ENCODE data around the gene TM2D3. TPM values are rescaled to one million over a fixed set of nuclear protein-coding genes. Genes with fewer than 3 reads are reported as not detected.

Gene TM2D3
- total and polyA plus RNA-seq, 2 experiments from 2014 or later, result 26.2 to 36.6 TPM

- no peak for ATAC-seq
These were observed 28.5 kb downstream of the TM2D3 start for GRCh38 chr15:101623367-101624304.

More at GRCh38 chr15:101623367-101624304, 28.5 kb downstream of the TM2D3 start:
- no peak for DNase-seq (ENCODE audit: low spot score)
- Histone ChIP-seq H3K79me2 (replicated peaks; ENCODE audit: insufficient read depth) (no peaks in the 10 kb centered on the region), H3K4me2 (no peak overlapping the region), H3F3A (replicated peaks; ENCODE audit: low read depth) (no peaks in the 10 kb centered on the region), H3K4me3 (no peak overlapping the region), H3K36me3 (ENCODE audit: insufficient read depth) (no peaks in the 10 kb centered on the region), H3K9me2 (ENCODE audit: insufficient read depth) (no peaks in the 10 kb centered on the region), H3K4me1 (ENCODE audit: insufficient read depth) (no peaks in the 10 kb centered on the region; the same call in none of the 2 replicates), H4K20me1 (replicated peaks; ENCODE audit: insufficient read depth) (no peaks in the 10 kb centered on the region), H3K27ac (ENCODE audit: low read depth) (no peak overlapping the region), H2AFZ (no peak overlapping the region), H3K27me3 (ENCODE audit: insufficient read depth) (no peaks in the 10 kb centered on the region)
- Mint-ChIP-seq H3K4me1 (peaks cover 12% of the 10 kb centered on the region), H3K27me3 (ENCODE audit: insufficient read depth, low read depth, poor library complexity) (no peaks in the 10 kb centered on the region), H3K36me3 (ENCODE audit: low read depth) (peaks cover 22% of the 10 kb centered on the region), H3K9me3 (peaks cover 21% of the 10 kb centered on the region), H3K4me3 (no peak overlapping the region), H3K27ac (no peak overlapping the region)
- TF ChIP-seq POLR2AphosphoS5 (IDR thresholded peaks at IDR 0.05; ENCODE audit: low read depth) (no peak), JUNB (IDR thresholded peaks at IDR 0.05; ENCODE audit: unreplicated experiment) (no peak), EZH2 (IDR thresholded peaks at IDR 0.05; ENCODE audit: low read depth, unreplicated experiment) (no peak), REST (IDR thresholded peaks at IDR 0.05; ENCODE audit: unreplicated experiment) (no peak), ZNF331 (CRISPR knock-in tag; IDR thresholded peaks at IDR 0.05; ENCODE audit: low read depth) (no peak), ZNF114 (CRISPR knock-in tag; IDR thresholded peaks at IDR 0.05) (no peak)
- TF ChIP-seq, protein P1, sequence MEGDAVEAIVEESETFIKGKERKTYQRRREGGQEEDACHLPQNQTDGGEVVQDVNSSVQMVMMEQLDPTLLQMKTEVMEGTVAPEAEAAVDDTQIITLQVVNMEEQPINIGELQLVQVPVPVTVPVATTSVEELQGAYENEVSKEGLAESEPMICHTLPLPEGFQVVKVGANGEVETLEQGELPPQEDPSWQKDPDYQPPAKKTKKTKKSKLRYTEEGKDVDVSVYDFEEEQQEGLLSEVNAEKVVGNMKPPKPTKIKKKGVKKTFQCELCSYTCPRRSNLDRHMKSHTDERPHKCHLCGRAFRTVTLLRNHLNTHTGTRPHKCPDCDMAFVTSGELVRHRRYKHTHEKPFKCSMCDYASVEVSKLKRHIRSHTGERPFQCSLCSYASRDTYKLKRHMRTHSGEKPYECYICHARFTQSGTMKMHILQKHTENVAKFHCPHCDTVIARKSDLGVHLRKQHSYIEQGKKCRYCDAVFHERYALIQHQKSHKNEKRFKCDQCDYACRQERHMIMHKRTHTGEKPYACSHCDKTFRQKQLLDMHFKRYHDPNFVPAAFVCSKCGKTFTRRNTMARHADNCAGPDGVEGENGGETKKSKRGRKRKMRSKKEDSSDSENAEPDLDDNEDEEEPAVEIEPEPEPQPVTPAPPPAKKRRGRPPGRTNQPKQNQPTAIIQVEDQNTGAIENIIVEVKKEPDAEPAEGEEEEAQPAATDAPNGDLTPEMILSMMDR (conservative IDR thresholded peaks at IDR 0.05; ENCODE audit: low read depth in 2 of 2), result no peak

Data from GM23338 (cell line).